Measurements from ENCODE around the gene IRX5.

The IRX5 gene

GRCh38 chr16:54930005-54930868, at the start of gene IRX5:
TSS of gene IRX5 (plus strand) at chr16:54930865. CDS start at chr16:54931199, 334 bp downstream.
- DNase-seq = peak; percentile 69

GRCh38 chr16:54882556-54882955, 48.1 kb upstream of the IRX5 start:
- DNase-seq = no peak

GRCh38 chr16:54883358-54883757, 47.3 kb upstream of the IRX5 start:
- no peak for DNase-seq

GRCh38 chr16:54886078-54886477, 44.6 kb upstream of the IRX5 start:
- no peak for DNase-seq

- DNase-seq = no peak
Measured at GRCh38 chr16:54890381-54890780, 40.3 kb upstream of the IRX5 start.

GRCh38 chr16:54891346-54891745, 39.3 kb upstream of the IRX5 start:
- no peak for DNase-seq

GRCh38 chr16:54892981-54893380, 37.7 kb upstream of the IRX5 start:
- no peak for DNase-seq

GRCh38 chr16:54897930-54898329, 32.7 kb upstream of the IRX5 start:
- no peak for DNase-seq

- no peak for DNase-seq
Measured at GRCh38 chr16:54901606-54902005, 29.1 kb upstream of the IRX5 start.

GRCh38 chr16:54903047-54903446, 27.6 kb upstream of the IRX5 start:
- DNase-seq = no peak

- no peak for DNase-seq
Measured at GRCh38 chr16:54911079-54911478, 19.6 kb upstream of the IRX5 start.

GRCh38 chr16:54912720-54913119, 17.9 kb upstream of the IRX5 start:
- no peak for DNase-seq

- DNase-seq = no peak
Measured at GRCh38 chr16:54921206-54921824, 9.3 kb upstream of the IRX5 start.

- DNase-seq = no peak
Measured at GRCh38 chr16:54923055-54923473, 7.6 kb upstream of the IRX5 start.

GRCh38 chr16:54923988-54924387, 6.7 kb upstream of the IRX5 start:
- no peak for DNase-seq

- no peak for DNase-seq
Measured at GRCh38 chr16:54926166-54926838, 4.4 kb upstream of the IRX5 start.

GRCh38 chr16:54927125-54928015, 3.3 kb upstream of the IRX5 start:
- DNase-seq = peak; percentile 61

- DNase-seq = no peak
Measured at GRCh38 chr16:54928016-54928356, 2.7 kb upstream of the IRX5 start.

GRCh38 chr16:54928411-54929089, 2.1 kb upstream of the IRX5 start:
- DNase-seq = no peak

GRCh38 chr16:54929090-54930004, 1.3 kb upstream of the IRX5 start:
- DNase-seq = peak; percentile 81

GRCh38 chr16:54930869-54931119, 129 bp downstream of the IRX5 start:
- DNase-seq = no peak

Measured in DMS79 (cell line).